Keratinocyte (primary cell): ENCODE data around the gene CECR2. TPM values are rescaled to one million over a fixed set of nuclear protein-coding genes. Genes with fewer than 3 reads are reported as not detected.

ENCODE experiments used
- DNase-seq: peaks from one replicate; pipeline ENCODE4 v3.0.0-alpha.2; 2011; ENCODE audit warnings: low read depth, missing footprints, low spot score
- FAIRE-seq: peaks from 2 replicates; lab custom pipeline; 2011; peaks lifted over from hg19 to GRCh38; lab: Jason Lieb, UNC
- H2AFZ ChIP-seq: 2 replicates; pipeline ENCODE4 v1.6.0; 2012; ENCODE audit warnings: low read length, control low read depth, inconsistent platforms; ENCODE audit not compliant: control insufficient read depth
- H3K27ac ChIP-seq: 2 replicates; pipeline ENCODE4 v1.5.1; 2011; ENCODE audit warnings: low read length; ENCODE audit not compliant: control insufficient read depth, insufficient read depth
- H3K27me3 ChIP-seq: 3 replicates; pipeline ENCODE4 v1.6.0; 2011; ENCODE audit warnings: low read length; ENCODE audit not compliant: control insufficient read depth, insufficient read depth; ENCODE audit errors: extremely low read depth
- H3K36me3 ChIP-seq, 2 experiments: 2 replicates in 1 of 2; 3 replicates in 1 of 2; pipeline ENCODE4 v1.5.1; 2011; ENCODE audit warnings: low read length in 2 of 2, mild to moderate bottlenecking in 1 of 2; ENCODE audit not compliant: control insufficient read depth in 2 of 2, insufficient read depth in 2 of 2; ENCODE audit errors: extremely low read depth in 1 of 2
- H3K4me1 ChIP-seq: 3 replicates; pipeline ENCODE4 v1.5.1; 2011; ENCODE audit warnings: low read length; ENCODE audit not compliant: control insufficient read depth, insufficient read depth; ENCODE audit errors: extremely low read depth
- H3K4me2 ChIP-seq: 3 replicates; pipeline ENCODE4 v1.6.0; 2011; ENCODE audit warnings: low read depth, low read length; ENCODE audit not compliant: control insufficient read depth, insufficient read depth; ENCODE audit errors: extremely low read depth
- H3K4me3 ChIP-seq, 3 experiments: fragments of 200-600 bp in 1 of 3; sonication (generic) in 1 of 3; 2 replicates in 2 of 3; 3 replicates in 1 of 3; pipeline ENCODE4 v1.5.1; 2011 to 2016; ENCODE audit warnings: low read length in 3 of 3, mild to moderate bottlenecking in 3 of 3, control low read depth in 2 of 3, inconsistent platforms in 1 of 3, low read depth in 1 of 3, mixed read lengths in 1 of 3, mixed run types in 1 of 3, moderate library complexity in 1 of 3; ENCODE audit not compliant: control insufficient read depth in 2 of 3, insufficient read depth in 2 of 3; ENCODE audit errors: extremely low read depth in 1 of 3
- H3K79me2 ChIP-seq: 2 replicates; pipeline ENCODE4 v1.6.0; 2012; ENCODE audit warnings: low read length; ENCODE audit not compliant: control insufficient read depth, insufficient read depth
- H3K9ac ChIP-seq: 3 replicates; pipeline ENCODE4 v1.6.0; 2011; ENCODE audit warnings: low read length; ENCODE audit not compliant: control insufficient read depth, insufficient read depth; ENCODE audit errors: extremely low read depth
- H3K9me1 ChIP-seq: 3 replicates; pipeline ENCODE4 v1.6.0; 2011; ENCODE audit warnings: low read length; ENCODE audit not compliant: control insufficient read depth, insufficient read depth; ENCODE audit errors: extremely low read depth
- H3K9me3 ChIP-seq: 2 replicates; pipeline ENCODE4 v1.5.1; 2012; ENCODE audit warnings: low read depth, low read length; ENCODE audit not compliant: control insufficient read depth
- H4K20me1 ChIP-seq: 3 replicates; pipeline ENCODE4 v1.6.0; 2011; ENCODE audit warnings: low read length; ENCODE audit not compliant: control insufficient read depth, insufficient read depth; ENCODE audit errors: extremely low read depth
- EZH2 ChIP-seq: IDR thresholded peaks from one replicate; pipeline ENCODE4 v1.6.1; 2012; ENCODE audit warnings: inconsistent platforms, mild to moderate bottlenecking, low read length, moderate library complexity
- dilution Hi-C: fragments of 300-500 bp; cut with MboI; formaldehyde crosslinking; loops from one replicate; pipeline ENCODE4 v1.7.0; 2020; ENCODE audit warnings: low sequenced_read_pairs; ENCODE audit not compliant: extremely low pct_ligation_motif_present
- polyA plus RNA-seq, 5 experiments: library from polyadenylated mRNA; depleted of rRNA in 3 of 5; stranded (reverse) in 3 of 5; stranded (forward) in 1 of 5; unstranded in 1 of 5; fragments of >200 nt; gene quantifications; 1 replicate in 1 of 5; 2 replicates in 3 of 5; 3 replicates in 1 of 5; pipeline versions ENCODE4 v1.2.1 to v1.2.3, GENCODE V29; 2011 to 2012; ENCODE audit warnings: missing spikeins in 2 of 5, low read depth in 1 of 5, low replicate concordance in 1 of 5
- TF ChIP-seq, protein P1 (sequence below), 3 experiments: IDR thresholded peaks in 1 of 3; conservative IDR thresholded peaks in 1 of 3; optimal IDR thresholded peaks in 1 of 3; 2 replicates in 2 of 3; 3 replicates in 1 of 3; pipeline versions ENCODE3 to v1.5.1; 2011; ENCODE audit warnings: low read length in 3 of 3, mild to moderate bottlenecking in 3 of 3, moderate library complexity in 2 of 3, control low read depth in 1 of 3, inconsistent platforms in 1 of 3; ENCODE audit not compliant: insufficient read depth in 2 of 3; ENCODE audit errors: extremely low read depth in 1 of 3

Gene CECR2
- polyA plus RNA-seq, 1 donor (not counting 4 experiments of a cell fraction or from before 2014, with no cell fraction given): not detected

DNA sequence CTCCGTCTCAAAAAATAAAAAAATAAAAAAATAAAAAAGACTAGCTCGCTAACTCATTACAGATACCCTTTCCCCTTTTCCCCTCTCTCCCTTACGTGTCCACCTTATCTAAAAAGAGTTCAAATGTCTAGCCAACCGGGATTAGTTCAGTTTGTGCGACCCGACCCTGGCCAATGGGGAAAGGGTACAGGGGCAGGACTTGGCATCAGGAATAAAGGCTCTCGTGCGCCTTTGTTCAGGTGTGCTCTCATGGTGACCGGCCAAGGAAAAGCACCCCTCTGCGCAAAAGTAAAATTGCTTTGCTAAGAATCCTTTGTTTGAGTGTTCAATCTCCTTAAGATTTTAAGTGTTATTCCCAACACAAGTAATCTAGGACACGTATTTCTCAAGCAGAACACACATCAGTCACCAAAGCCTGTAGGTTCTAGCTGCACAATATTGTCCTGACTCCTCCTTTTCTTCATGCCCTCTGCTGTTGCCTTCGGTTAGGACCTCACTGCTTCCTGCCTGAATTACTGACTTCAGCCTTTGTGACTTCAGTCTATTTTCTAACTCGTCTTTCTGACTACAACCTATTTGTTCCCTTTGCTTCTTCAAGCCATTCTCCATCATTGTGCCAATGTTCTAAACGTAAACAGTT lies 20.7 kb upstream of the CECR2 start:
- H3K79me2 ChIP-seq: no peaks in the 10 kb centered on the region
- no peak overlapping the region for H2AFZ ChIP-seq
- FAIRE-seq (no peak), DNase-seq (no peak)
- H3K4me1 ChIP-seq: peaks cover 3% of the 10 kb centered on the region
- no peak overlapping the region for H3K27ac ChIP-seq
- TF ChIP-seq, protein P1, sequence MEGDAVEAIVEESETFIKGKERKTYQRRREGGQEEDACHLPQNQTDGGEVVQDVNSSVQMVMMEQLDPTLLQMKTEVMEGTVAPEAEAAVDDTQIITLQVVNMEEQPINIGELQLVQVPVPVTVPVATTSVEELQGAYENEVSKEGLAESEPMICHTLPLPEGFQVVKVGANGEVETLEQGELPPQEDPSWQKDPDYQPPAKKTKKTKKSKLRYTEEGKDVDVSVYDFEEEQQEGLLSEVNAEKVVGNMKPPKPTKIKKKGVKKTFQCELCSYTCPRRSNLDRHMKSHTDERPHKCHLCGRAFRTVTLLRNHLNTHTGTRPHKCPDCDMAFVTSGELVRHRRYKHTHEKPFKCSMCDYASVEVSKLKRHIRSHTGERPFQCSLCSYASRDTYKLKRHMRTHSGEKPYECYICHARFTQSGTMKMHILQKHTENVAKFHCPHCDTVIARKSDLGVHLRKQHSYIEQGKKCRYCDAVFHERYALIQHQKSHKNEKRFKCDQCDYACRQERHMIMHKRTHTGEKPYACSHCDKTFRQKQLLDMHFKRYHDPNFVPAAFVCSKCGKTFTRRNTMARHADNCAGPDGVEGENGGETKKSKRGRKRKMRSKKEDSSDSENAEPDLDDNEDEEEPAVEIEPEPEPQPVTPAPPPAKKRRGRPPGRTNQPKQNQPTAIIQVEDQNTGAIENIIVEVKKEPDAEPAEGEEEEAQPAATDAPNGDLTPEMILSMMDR (optimal IDR thresholded peaks at IDR 0.05 in 1 of 3, IDR thresholded peaks at IDR 0.05 in 1 of 3, conservative IDR thresholded peaks at IDR 0.05 in 1 of 3; ENCODE audit: extremely low read depth in 1 of 3, insufficient read depth in 2 of 3, low read length in 3 of 3): no peak
- no peak for TF ChIP-seq EZH2
- H3K27me3 ChIP-seq: no peaks in the 10 kb centered on the region
- no peak overlapping the region for H3K4me2 ChIP-seq
- no peak overlapping the region for H3K4me3 ChIP-seq
- H3K9me1 ChIP-seq: no peaks in the 10 kb centered on the region
- H3K36me3 ChIP-seq: no peaks in the 10 kb centered on the region
- H3K9ac ChIP-seq: no peak overlapping the region
- H3K9me3 ChIP-seq: no peaks in the 10 kb centered on the region
- dilution Hi-C loops: no loop called here
- no peaks in the 10 kb centered on the region for H4K20me1 ChIP-seq

DNA sequence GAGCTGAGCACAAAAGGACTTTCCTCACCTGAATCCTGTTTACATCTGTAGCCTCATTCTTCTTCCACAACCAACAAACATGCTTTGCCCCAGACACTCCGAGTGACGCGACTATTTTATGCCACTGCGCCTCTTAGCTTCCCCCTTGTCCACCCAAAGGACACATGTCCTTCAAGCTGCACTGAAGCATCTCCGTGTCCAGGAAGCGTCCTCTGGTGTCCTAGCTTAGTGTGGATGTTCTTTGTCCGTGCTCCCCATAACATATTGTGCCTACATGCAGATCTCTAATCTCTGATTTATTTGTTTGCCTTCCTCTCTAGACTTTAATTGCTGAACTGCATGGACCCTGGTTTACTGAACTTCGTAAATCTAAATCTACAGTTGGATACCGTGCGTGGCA lies 20.1 kb upstream of the CECR2 start:
- FAIRE-seq (no peak), DNase-seq (no peak)
- no peak overlapping the region for H2AFZ ChIP-seq
- TF ChIP-seq, protein P1 (optimal IDR thresholded peaks at IDR 0.05 in 1 of 3, IDR thresholded peaks at IDR 0.05 in 1 of 3, conservative IDR thresholded peaks at IDR 0.05 in 1 of 3; ENCODE audit: extremely low read depth in 1 of 3, insufficient read depth in 2 of 3, low read length in 3 of 3): no peak
- TF ChIP-seq EZH2: no peak
- no peak overlapping the region for H3K4me3 ChIP-seq
- H3K79me2 ChIP-seq: no peaks in the 10 kb centered on the region
- no peaks in the 10 kb centered on the region for H3K27me3 ChIP-seq
- H3K9me1 ChIP-seq: no peaks in the 10 kb centered on the region
- dilution Hi-C loops: no loop called here
- H3K4me2 ChIP-seq: no peak overlapping the region
- H3K36me3 ChIP-seq: no peaks in the 10 kb centered on the region
- H4K20me1 ChIP-seq: no peaks in the 10 kb centered on the region
- H3K9ac ChIP-seq: no peak overlapping the region
- no peaks in the 10 kb centered on the region for H3K9me3 ChIP-seq
- H3K4me1 ChIP-seq: peaks cover 3% of the 10 kb centered on the region
- H3K27ac ChIP-seq: no peak overlapping the region
